ENCODE data around the gene LGR6. TPM values are rescaled to one million over a fixed set of nuclear protein-coding genes. Genes with fewer than 3 reads are reported as not detected.

The LGR6 gene
- total and polyA plus RNA-seq, 10 of the 15 experiments (the other 5 are each of a cell fraction or from before 2014, with no cell fraction given), result not detected

DNA sequence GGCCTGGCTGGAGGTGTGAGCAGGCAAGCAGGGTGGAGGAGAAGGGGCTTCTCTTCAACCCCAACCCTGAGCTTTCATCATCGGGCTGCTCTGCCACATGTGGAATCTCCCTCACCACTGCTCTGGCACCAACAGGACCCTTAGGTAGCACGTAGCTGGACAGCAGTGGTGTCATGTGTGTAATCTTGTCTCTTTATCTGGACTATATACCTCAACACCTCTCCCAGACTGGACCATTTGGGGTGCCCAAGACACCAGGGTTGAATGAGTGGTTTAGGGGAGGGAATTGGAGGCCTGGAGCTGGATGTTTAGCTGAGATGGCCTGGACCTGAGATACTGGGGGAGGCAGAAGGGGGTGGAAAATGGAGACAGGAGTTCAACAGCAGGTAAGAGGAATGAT, 85.2 kb downstream of the LGR6 start (continued):
- no peak for TF ChIP-seq YY1 (IDR thresholded peaks at IDR 0.05; ENCODE audit: low read depth, low read length)
- TF ChIP-seq TARDBP (IDR thresholded peaks at IDR 0.05; ENCODE audit: borderline replicate concordance), result no peak
- TF ChIP-seq RELB (IDR thresholded peaks at IDR 0.05; ENCODE audit: low read depth), result no peak
- TF ChIP-seq POU2F2 (IDR thresholded peaks at IDR 0.05; ENCODE audit: borderline replicate concordance, low read depth, low read length), result no peak
- TF ChIP-seq CBX5 (IDR thresholded peaks at IDR 0.05; ENCODE audit: low read depth), result no peak
- TF ChIP-seq NFXL1 (IDR thresholded peaks at IDR 0.05; ENCODE audit: borderline replicate concordance), result no peak
- no peak for TF ChIP-seq PAX8 (IDR thresholded peaks at IDR 0.05)

DNA sequence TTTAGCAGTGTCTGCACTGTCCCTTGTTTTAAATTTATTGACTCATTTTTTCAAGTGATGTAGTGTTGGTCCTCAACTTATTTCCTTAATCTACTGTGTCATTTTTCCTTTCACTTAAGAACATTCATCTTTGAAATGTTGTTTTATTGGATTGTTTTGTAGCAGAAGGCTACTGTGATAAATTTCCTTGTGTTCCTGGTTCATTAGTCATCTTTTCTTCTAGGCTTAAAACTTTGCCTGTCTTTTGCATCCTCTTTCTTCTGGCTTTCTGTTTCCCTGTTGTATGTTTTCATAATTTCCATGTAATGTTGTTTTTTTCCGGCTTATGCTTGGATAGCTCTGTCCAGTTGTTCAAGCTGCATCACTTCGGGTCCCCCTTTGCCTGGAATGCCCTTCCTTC, 86.2 kb downstream of the LGR6 start:
- Histone ChIP-seq H3K4me2 (ENCODE audit: control insufficient read depth, insufficient read depth) (no peak overlapping the region), H3K9me3 (replicated peaks; ENCODE audit: control insufficient read depth, insufficient read depth, low read length) (no peaks in the 10 kb centered on the region), H3K27ac (ENCODE audit: control insufficient read depth, insufficient read depth) (no peak overlapping the region), H3K36me3 (ENCODE audit: control insufficient read depth in 2 of 2, insufficient read depth in 2 of 2, low read length in 1 of 2) (no peaks in the 10 kb centered on the region), H3K79me2 (ENCODE audit: control insufficient read depth, insufficient read depth, low read length) (no peaks in the 10 kb centered on the region), H2AFZ (ENCODE audit: control insufficient read depth, low read depth, low read length) (no peak overlapping the region), H4K20me1 (ENCODE audit: control insufficient read depth, insufficient read depth) (no peaks in the 10 kb centered on the region), H3K27me3 (replicated peaks in 1 of 2; ENCODE audit: control insufficient read depth in 2 of 2, insufficient read depth in 2 of 2, low read length in 1 of 2) (peaks cover 2 to 8% of the 10 kb centered on the region in 2 experiments; a peak in 2 of 4 replicates), H3K4me1 (ENCODE audit: control insufficient read depth, insufficient read depth, low read length) (no peaks in the 10 kb centered on the region), H3K9ac (ENCODE audit: control insufficient read depth, insufficient read depth, low read length) (no peak overlapping the region), H3K4me3 (no peak overlapping the region)
- ChIA-PET SMC1A (ENCODE audit: uncharacterized antibody, unreplicated experiment) (interaction anchor here (0.6 kb wide), 1 partner anchor 110 kb away, joined by 3 read pairs; no protein-coding TSS in a partner anchor), CTCF (interaction anchor here (2.3 kb wide), 1 partner anchor 87 kb away, joined by 9 read pairs; the partner anchor contains the start of gene LGR6), RAD21 (ENCODE audit: unreplicated experiment) (interaction anchor here (1.2 kb wide), 1 partner anchor 86 kb away, joined by 3 read pairs; the partner anchor contains the start of gene LGR6), POLR2A (no interaction called here)
- no peak for TF ChIP-seq RAD21 (IDR thresholded peaks at IDR 0.05; ENCODE audit: insufficient read depth, low read depth, low read length)
- no peak for TF ChIP-seq SUZ12 (IDR thresholded peaks at IDR 0.05; ENCODE audit: unreplicated experiment)
- TF ChIP-seq ATF3 (IDR thresholded peaks at IDR 0.05; ENCODE audit: borderline replicate concordance, extremely low read depth, low read depth, low read length), result no peak
- no peak for TF ChIP-seq SIN3A (IDR thresholded peaks at IDR 0.05; ENCODE audit: low read depth, low read length)
- TF ChIP-seq ZNF217 (IDR thresholded peaks at IDR 0.05), result no peak
- no peak for TF ChIP-seq ZNF687 (IDR thresholded peaks at IDR 0.05)
- no TSS peak for BruUV-seq (replicated peaks)
- FAIRE-seq (no peak), ATAC-seq (no peak), DNase-seq (ENCODE audit: low read depth, low spot score) (no peak)
- in situ Hi-C loops (cut with MboI), result no loop called here
- WGBS (ENCODE audit: insufficient coverage, insufficient replicate concordance, low lambda C conversion rate, missing lambda C conversion rate), result 11% methylated on average over 2 of the region's 2 CpGs
- intact Hi-C loops (cut with micrococcal nuclease; ENCODE audit: unreplicated experiment), result loop anchor here (10.0 kb wide), 1 partner anchor 85 kb away; the partner anchor contains the start of gene LGR6
